GM23338 (cell line): Measurements from ENCODE around the gene MET. TPM values are rescaled to one million over a fixed set of nuclear protein-coding genes. Genes with fewer than 3 reads are reported as not detected.
"Not testable (repeated sequence)": the region's sequence is repeated elsewhere in the genome, so short reads cannot be mapped to it uniquely, and the experiment has no call there.

Experiments
- ATAC-seq: fragments of 200-7000 bp; cut with Tn5 transposase; 3 replicates; pipeline ENCODE4 v1.9.1; 2020
- DNase-seq: peaks from one replicate; pipeline ENCODE4 v3.0.0-alpha.2; 2015; ENCODE audit warnings: low spot score
- H2AFZ ChIP-seq: fragments of 200-600 bp; sonication (generic); 2 replicates; pipeline ENCODE4 v1.8.0; 2016; ENCODE audit warnings: antibody characterized with exemption, mild to moderate bottlenecking, moderate library complexity
- H3F3A ChIP-seq: fragments of 200-600 bp; sonication (generic); replicated peaks from 2 replicates; pipeline ENCODE4 v1.8.0; 2017; ENCODE audit warnings: antibody characterized with exemption, mixed run types, low read depth
- H3K27ac ChIP-seq: fragments of 200-600 bp; sonication (generic); 2 replicates; pipeline ENCODE4 v1.6.1; 2016; ENCODE audit warnings: low read depth
- H3K27me3 ChIP-seq: fragments of 200-600 bp; sonication (generic); 2 replicates; pipeline ENCODE4 v1.8.0; 2016; ENCODE audit warnings: mild to moderate bottlenecking, mixed run types, moderate library complexity; ENCODE audit not compliant: insufficient read depth
- H3K36me3 ChIP-seq: fragments of 200-600 bp; sonication (generic); 2 replicates; pipeline ENCODE4 v1.8.0; 2016; ENCODE audit warnings: mild to moderate bottlenecking; ENCODE audit not compliant: insufficient read depth
- H3K4me1 ChIP-seq: fragments of 200-600 bp; sonication (generic); 2 replicates; pipeline ENCODE4 v1.8.0; 2016; ENCODE audit warnings: mild to moderate bottlenecking, moderate library complexity; ENCODE audit not compliant: insufficient read depth
- H3K4me2 ChIP-seq: fragments of 200-600 bp; sonication (generic); 2 replicates; pipeline ENCODE4 v1.7.1; 2017; ENCODE audit warnings: mixed run types
- H3K4me3 ChIP-seq: fragments of 200-600 bp; sonication (generic); 2 replicates; pipeline ENCODE4 v1.6.1; 2016; ENCODE audit warnings: mixed run types
- H3K79me2 ChIP-seq: fragments of 200-600 bp; sonication (generic); replicated peaks from 2 replicates; pipeline ENCODE4 v1.8.0; 2017; ENCODE audit warnings: mild to moderate bottlenecking; ENCODE audit not compliant: insufficient read depth
- H3K9me2 ChIP-seq: fragments of 200-600 bp; sonication (generic); 2 replicates; pipeline ENCODE4 v1.8.0; 2017; ENCODE audit not compliant: insufficient read depth
- H4K20me1 ChIP-seq: fragments of 200-600 bp; sonication (generic); replicated peaks from 2 replicates; pipeline ENCODE4 v1.8.0; 2017; ENCODE audit warnings: mild to moderate bottlenecking; ENCODE audit not compliant: insufficient read depth
- H3K27ac Mint-ChIP-seq: 2 replicates; pipeline ENCODE4 v1.8.0; 2020; ENCODE audit warnings: inconsistent platforms, mild to moderate bottlenecking, moderate library complexity, mixed read lengths
- H3K27me3 Mint-ChIP-seq: 3 replicates; pipeline ENCODE4 v1.8.0; 2022; ENCODE audit warnings: low read depth, mild to moderate bottlenecking, moderate library complexity, mixed read lengths, inconsistent platforms; ENCODE audit not compliant: insufficient read depth, poor library complexity
- H3K36me3 Mint-ChIP-seq: 3 replicates; pipeline ENCODE4 v1.8.0; 2021; ENCODE audit warnings: low read depth, mild to moderate bottlenecking, inconsistent platforms, moderate library complexity, mixed read lengths
- H3K4me1 Mint-ChIP-seq: 3 replicates; pipeline ENCODE4 v1.8.0; 2020; ENCODE audit warnings: mild to moderate bottlenecking, inconsistent platforms, mixed read lengths
- H3K4me3 Mint-ChIP-seq: 3 replicates; pipeline ENCODE4 v1.8.0; 2021; ENCODE audit warnings: moderate library complexity, mild to moderate bottlenecking, inconsistent platforms, mixed read lengths
- H3K9me3 Mint-ChIP-seq: 3 replicates; pipeline ENCODE4 v1.8.0; 2020; ENCODE audit warnings: moderate library complexity, mild to moderate bottlenecking, inconsistent platforms, mixed read lengths
- POLR2AphosphoS5 ChIP-seq: IDR thresholded peaks from 2 replicates; pipeline ENCODE4 v1.6.1; 2016; ENCODE audit warnings: antibody characterized with exemption, low read depth
- REST ChIP-seq: IDR thresholded peaks from one replicate; pipeline ENCODE4 v1.6.1; 2018; ENCODE audit warnings: antibody characterized with exemption; ENCODE audit not compliant: unreplicated experiment
- STAT1 ChIP-seq: IDR thresholded peaks from one replicate; pipeline ENCODE4 v1.6.1; 2016; ENCODE audit warnings: antibody characterized with exemption; ENCODE audit not compliant: unreplicated experiment
- polyA plus RNA-seq: library from polyadenylated mRNA; unstranded; fragments of >200 nt; fragmentation: Nextera tagmentation; extraction: Ambion mirVana; gene quantifications from 2 replicates; pipeline ENCODE4 v1.2.1, GENCODE V29; 2016
- total RNA-seq: library from RNA; depleted of rRNA; stranded (reverse); fragments of >200 nt; shearing (Covaris generic); gene quantifications from 2 replicates; pipeline ENCODE4 v1.2.3, GENCODE V29; 2014
- TF ChIP-seq, protein P1 (sequence below): fragments of 250-450 bp; sonication (Bioruptor Pico); IDR thresholded peaks from 2 replicates; pipeline ENCODE4 v1.5.0; 2020; ENCODE audit warnings: mild to moderate bottlenecking, moderate library complexity
- TF ChIP-seq, protein P2 (sequence below), 2 experiments: fragments of 200-600 bp in 1 of 2; sonication (generic) in 1 of 2; conservative IDR thresholded peaks; 2 replicates each; pipeline versions ENCODE4 v1.5.1 to v1.6.1; 2016 to 2017; ENCODE audit warnings: antibody characterized with exemption in 2 of 2, low read depth in 2 of 2, mild to moderate bottlenecking in 2 of 2, moderate library complexity in 1 of 2

MET gene
- total and polyA plus RNA-seq, 2 experiments from 2014 or later: 4.8 to 23.1 TPM

- no peaks in the 10 kb centered on the region for H3K36me3 Mint-ChIP-seq
- Histone ChIP-seq H3K9me2 (no peaks in the 10 kb centered on the region), H3K27ac (no peak overlapping the region), H3K4me3 (no peak overlapping the region), H2AFZ (no peak overlapping the region), H3K79me2 (no peaks in the 10 kb centered on the region), H3K36me3 (no peaks in the 10 kb centered on the region), H4K20me1 (no peaks in the 10 kb centered on the region), H3F3A (no peaks in the 10 kb centered on the region), H3K4me2 (no peak overlapping the region), H3K4me1 (no peaks in the 10 kb centered on the region), H3K27me3 (no peaks in the 10 kb centered on the region)
- no peak for ATAC-seq
- no peaks in the 10 kb centered on the region for H3K27me3 Mint-ChIP-seq
- no peak for DNase-seq
- no peaks in the 10 kb centered on the region for H3K4me1 Mint-ChIP-seq
- TF ChIP-seq, protein P1, sequence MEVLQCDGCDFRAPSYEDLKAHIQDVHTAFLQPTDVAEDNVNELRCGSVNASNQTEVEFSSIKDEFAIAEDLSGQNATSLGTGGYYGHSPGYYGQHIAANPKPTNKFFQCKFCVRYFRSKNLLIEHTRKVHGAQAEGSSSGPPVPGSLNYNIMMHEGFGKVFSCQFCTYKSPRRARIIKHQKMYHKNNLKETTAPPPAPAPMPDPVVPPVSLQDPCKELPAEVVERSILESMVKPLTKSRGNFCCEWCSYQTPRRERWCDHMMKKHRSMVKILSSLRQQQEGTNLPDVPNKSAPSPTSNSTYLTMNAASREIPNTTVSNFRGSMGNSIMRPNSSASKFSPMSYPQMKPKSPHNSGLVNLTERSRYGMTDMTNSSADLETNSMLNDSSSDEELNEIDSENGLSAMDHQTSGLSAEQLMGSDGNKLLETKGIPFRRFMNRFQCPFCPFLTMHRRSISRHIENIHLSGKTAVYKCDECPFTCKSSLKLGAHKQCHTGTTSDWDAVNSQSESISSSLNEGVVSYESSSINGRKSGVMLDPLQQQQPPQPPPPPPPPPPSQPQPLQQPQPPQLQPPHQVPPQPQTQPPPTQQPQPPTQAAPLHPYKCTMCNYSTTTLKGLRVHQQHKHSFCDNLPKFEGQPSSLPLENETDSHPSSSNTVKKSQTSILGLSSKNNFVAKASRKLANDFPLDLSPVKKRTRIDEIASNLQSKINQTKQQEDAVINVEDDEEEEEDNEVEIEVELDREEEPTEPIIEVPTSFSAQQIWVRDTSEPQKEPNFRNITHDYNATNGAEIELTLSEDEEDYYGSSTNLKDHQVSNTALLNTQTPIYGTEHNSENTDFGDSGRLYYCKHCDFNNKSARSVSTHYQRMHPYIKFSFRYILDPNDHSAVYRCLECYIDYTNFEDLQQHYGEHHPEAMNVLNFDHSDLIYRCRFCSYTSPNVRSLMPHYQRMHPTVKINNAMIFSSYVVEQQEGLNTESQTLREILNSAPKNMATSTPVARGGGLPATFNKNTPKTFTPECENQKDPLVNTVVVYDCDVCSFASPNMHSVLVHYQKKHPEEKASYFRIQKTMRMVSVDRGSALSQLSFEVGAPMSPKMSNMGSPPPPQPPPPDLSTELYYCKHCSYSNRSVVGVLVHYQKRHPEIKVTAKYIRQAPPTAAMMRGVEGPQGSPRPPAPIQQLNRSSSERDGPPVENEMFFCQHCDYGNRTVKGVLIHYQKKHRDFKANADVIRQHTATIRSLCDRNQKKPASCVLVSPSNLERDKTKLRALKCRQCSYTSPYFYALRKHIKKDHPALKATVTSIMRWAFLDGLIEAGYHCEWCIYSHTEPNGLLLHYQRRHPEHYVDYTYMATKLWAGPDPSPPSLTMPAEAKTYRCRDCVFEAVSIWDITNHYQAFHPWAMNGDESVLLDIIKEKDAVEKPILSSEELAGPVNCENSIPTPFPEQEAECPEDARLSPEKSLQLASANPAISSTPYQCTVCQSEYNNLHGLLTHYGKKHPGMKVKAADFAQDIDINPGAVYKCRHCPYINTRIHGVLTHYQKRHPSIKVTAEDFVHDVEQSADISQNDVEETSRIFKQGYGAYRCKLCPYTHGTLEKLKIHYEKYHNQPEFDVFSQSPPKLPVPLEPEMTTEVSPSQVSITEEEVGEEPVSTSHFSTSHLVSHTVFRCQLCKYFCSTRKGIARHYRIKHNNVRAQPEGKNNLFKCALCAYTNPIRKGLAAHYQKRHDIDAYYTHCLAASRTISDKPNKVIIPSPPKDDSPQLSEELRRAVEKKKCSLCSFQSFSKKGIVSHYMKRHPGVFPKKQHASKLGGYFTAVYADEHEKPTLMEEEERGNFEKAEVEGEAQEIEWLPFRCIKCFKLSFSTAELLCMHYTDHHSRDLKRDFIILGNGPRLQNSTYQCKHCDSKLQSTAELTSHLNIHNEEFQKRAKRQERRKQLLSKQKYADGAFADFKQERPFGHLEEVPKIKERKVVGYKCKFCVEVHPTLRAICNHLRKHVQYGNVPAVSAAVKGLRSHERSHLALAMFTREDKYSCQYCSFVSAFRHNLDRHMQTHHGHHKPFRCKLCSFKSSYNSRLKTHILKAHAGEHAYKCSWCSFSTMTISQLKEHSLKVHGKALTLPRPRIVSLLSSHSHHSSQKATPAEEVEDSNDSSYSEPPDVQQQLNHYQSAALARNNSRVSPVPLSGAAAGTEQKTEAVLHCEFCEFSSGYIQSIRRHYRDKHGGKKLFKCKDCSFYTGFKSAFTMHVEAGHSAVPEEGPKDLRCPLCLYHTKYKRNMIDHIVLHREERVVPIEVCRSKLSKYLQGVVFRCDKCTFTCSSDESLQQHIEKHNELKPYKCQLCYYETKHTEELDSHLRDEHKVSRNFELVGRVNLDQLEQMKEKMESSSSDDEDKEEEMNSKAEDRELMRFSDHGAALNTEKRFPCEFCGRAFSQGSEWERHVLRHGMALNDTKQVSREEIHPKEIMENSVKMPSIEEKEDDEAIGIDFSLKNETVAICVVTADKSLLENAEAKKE: no peak
- TF ChIP-seq, protein P2, sequence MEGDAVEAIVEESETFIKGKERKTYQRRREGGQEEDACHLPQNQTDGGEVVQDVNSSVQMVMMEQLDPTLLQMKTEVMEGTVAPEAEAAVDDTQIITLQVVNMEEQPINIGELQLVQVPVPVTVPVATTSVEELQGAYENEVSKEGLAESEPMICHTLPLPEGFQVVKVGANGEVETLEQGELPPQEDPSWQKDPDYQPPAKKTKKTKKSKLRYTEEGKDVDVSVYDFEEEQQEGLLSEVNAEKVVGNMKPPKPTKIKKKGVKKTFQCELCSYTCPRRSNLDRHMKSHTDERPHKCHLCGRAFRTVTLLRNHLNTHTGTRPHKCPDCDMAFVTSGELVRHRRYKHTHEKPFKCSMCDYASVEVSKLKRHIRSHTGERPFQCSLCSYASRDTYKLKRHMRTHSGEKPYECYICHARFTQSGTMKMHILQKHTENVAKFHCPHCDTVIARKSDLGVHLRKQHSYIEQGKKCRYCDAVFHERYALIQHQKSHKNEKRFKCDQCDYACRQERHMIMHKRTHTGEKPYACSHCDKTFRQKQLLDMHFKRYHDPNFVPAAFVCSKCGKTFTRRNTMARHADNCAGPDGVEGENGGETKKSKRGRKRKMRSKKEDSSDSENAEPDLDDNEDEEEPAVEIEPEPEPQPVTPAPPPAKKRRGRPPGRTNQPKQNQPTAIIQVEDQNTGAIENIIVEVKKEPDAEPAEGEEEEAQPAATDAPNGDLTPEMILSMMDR (conservative IDR thresholded peaks at IDR 0.05; ENCODE audit: low read depth in 2 of 2): no peak
- TF ChIP-seq POLR2AphosphoS5 (no peak), REST (no peak), STAT1 (no peak)
- H3K9me3 Mint-ChIP-seq: no peaks in the 10 kb centered on the region; the same call in 2 of the 3 replicates
- H3K27ac Mint-ChIP-seq: no peak overlapping the region
- no peak overlapping the region for H3K4me3 Mint-ChIP-seq
These were observed 18.4 kb upstream of the MET start for GRCh38 chr7:116653646-116654045.

GRCh38 chr7:116659248-116659647, 12.7 kb upstream of the MET start:
- not testable (repeated sequence) for H4K20me1 ChIP-seq, H3K27ac Mint-ChIP-seq, H3K4me1 Mint-ChIP-seq, H3K4me3 ChIP-seq, H3K27ac ChIP-seq, H3K4me2 ChIP-seq, H2AFZ ChIP-seq, H3K9me3 Mint-ChIP-seq, DNase-seq, ATAC-seq, H3K79me2 ChIP-seq, H3K27me3 ChIP-seq, H3K4me1 ChIP-seq, H3K9me2 ChIP-seq, H3K36me3 Mint-ChIP-seq, H3F3A ChIP-seq, H3K4me3 Mint-ChIP-seq, H3K27me3 Mint-ChIP-seq, H3K36me3 ChIP-seq
